SK-N-SH treated with all-trans-retinoic acid at 6 μM for 48 hours (cell line): ENCODE results near the gene LRFN2.

Source experiments
- BACH2 ChIP-seq: fragments of 250-450 bp; sonication (Bioruptor Pico); IDR thresholded peaks from 2 replicates; pipeline ENCODE4 v1.9.0; 2021; ENCODE audit warnings: mild to moderate bottlenecking, borderline replicate concordance
- CREB5 ChIP-seq: fragments of 250-450 bp; sonication (Bioruptor Pico); IDR thresholded peaks from 2 replicates; pipeline ENCODE4 v1.5.1; 2020; ENCODE audit warnings: low read depth, mild to moderate bottlenecking, moderate library complexity
- ISL1 ChIP-seq: fragments of 250-450 bp; sonication (Bioruptor Pico); IDR thresholded peaks from 2 replicates; pipeline ENCODE4 v2.1.2; 2022; ENCODE audit warnings: mild to moderate bottlenecking, moderate library complexity
- OSR1 ChIP-seq: fragments of 250-450 bp; sonication (Bioruptor Pico); IDR thresholded peaks from 2 replicates; pipeline ENCODE4 v1.8.0; 2022; ENCODE audit warnings: moderate library complexity, mild to moderate bottlenecking, inconsistent platforms
- PATZ1 ChIP-seq: fragments of 250-450 bp; sonication (Bioruptor Pico); IDR thresholded peaks from 2 replicates; pipeline ENCODE4 v1.8.0; 2020; ENCODE audit warnings: mild to moderate bottlenecking, moderate library complexity, borderline replicate concordance
- PPARA ChIP-seq: fragments of 250-450 bp; sonication (Bioruptor Pico); IDR thresholded peaks from 2 replicates; pipeline ENCODE4 v1.5.0; 2020; ENCODE audit warnings: mild to moderate bottlenecking, borderline replicate concordance
- SNAI2 ChIP-seq: fragments of 250-450 bp; sonication (Bioruptor Pico); IDR thresholded peaks from 2 replicates; pipeline ENCODE4 v1.5.0; 2020; ENCODE audit warnings: mild to moderate bottlenecking, moderate library complexity
- TCF4 ChIP-seq: fragments of 250-450 bp; sonication (Bioruptor Pico); IDR thresholded peaks from 2 replicates; pipeline ENCODE4 v1.8.0; 2021; ENCODE audit warnings: mild to moderate bottlenecking, moderate library complexity, borderline replicate concordance
- TOX ChIP-seq: fragments of 250-450 bp; sonication (Bioruptor Pico); IDR thresholded peaks from 2 replicates; pipeline ENCODE4 v1.8.0; 2021; ENCODE audit warnings: mild to moderate bottlenecking, moderate library complexity, borderline replicate concordance
- TSHZ2 ChIP-seq: fragments of 250-450 bp; sonication (Bioruptor Pico); IDR thresholded peaks from 2 replicates; pipeline ENCODE4 v1.5.0; 2020; ENCODE audit warnings: mild to moderate bottlenecking, moderate library complexity
- ZC3H10 ChIP-seq: fragments of 250-450 bp; sonication (Bioruptor Pico); IDR thresholded peaks from 2 replicates; pipeline ENCODE4 v1.5.1; 2021; ENCODE audit warnings: mild to moderate bottlenecking, moderate library complexity
- ZFP3 ChIP-seq: fragments of 250-450 bp; sonication (Bioruptor Pico); IDR thresholded peaks from 2 replicates; pipeline ENCODE4 v1.5.0; 2020; ENCODE audit warnings: mild to moderate bottlenecking, moderate library complexity
- ZFP30 ChIP-seq: fragments of 450-650 bp; formaldehyde crosslinking; IDR thresholded peaks from 2 replicates; pipeline ENCODE4 v1.5.0; 2022; ENCODE audit warnings: mild to moderate bottlenecking, moderate library complexity

GRCh38 chr6:40541556-40542174, 45.5 kb downstream of the LRFN2 start:
- TF ChIP-seq CREB5 (no peak), PATZ1 (CRISPR knock-in tag) (no peak), SNAI2 (CRISPR knock-in tag) (no peak), ZFP30 (CRISPR knock-in tag) (no peak), ISL1 (no peak), TCF4 (no peak), PPARA (CRISPR knock-in tag) (no peak), OSR1 (CRISPR knock-in tag) (no peak), TSHZ2 (CRISPR knock-in tag) (no peak), ZFP3 (CRISPR knock-in tag) (no peak), BACH2 (no peak), ZC3H10 (CRISPR knock-in tag) (no peak), TOX (CRISPR knock-in tag) (no peak)
